MG63 (cell line): ENCODE results near the gene VSX1. TPM values are rescaled to one million over a fixed set of nuclear protein-coding genes. Genes with fewer than 3 reads are reported as not detected.

ENCODE experiments used
- DNase-seq: peaks from one replicate; pipeline ENCODE4 v3.0.0-alpha.2; 2020
- H3K27me3 ChIP-seq: fragments of 250-450 bp; sonication (Bioruptor Pico); 2 replicates; pipeline ENCODE4 v1.5.1; 2020; ENCODE audit warnings: mild to moderate bottlenecking, moderate library complexity
- H3K36me3 ChIP-seq: fragments of 250-450 bp; sonication (Bioruptor Pico); 2 replicates; pipeline ENCODE4 v1.5.1; 2020; ENCODE audit warnings: mild to moderate bottlenecking, moderate library complexity
- H3K4me3 ChIP-seq: fragments of 250-450 bp; sonication (Bioruptor Pico); 2 replicates; pipeline ENCODE4 v1.5.1; 2020; ENCODE audit warnings: mild to moderate bottlenecking, moderate library complexity
- H3K9me3 ChIP-seq: fragments of 250-450 bp; sonication (Bioruptor Pico); 2 replicates; pipeline ENCODE4 v1.5.1; 2020; ENCODE audit warnings: mild to moderate bottlenecking, moderate library complexity
- total RNA-seq: library from RNA; depleted of rRNA; stranded (reverse); fragments of >200 nt; shearing (Covaris generic); gene quantifications from 2 replicates; pipeline ENCODE4 v1.2.3, GENCODE V29; 2014; ENCODE audit warnings: low replicate concordance; rRNA removed

VSX1 gene
- not detected in 2 replicates for total RNA-seq

GRCh38 chr20:25081730-25082497, at the start of gene VSX1:
Gene VSX1, minus strand, starts transcription at chr20:25082141. Its CDS starts 45 bp downstream, at chr20:25082096.
- Histone ChIP-seq H3K27me3 (peaks cover 45% of the 10 kb centered on the region), H3K36me3 (no peaks in the 10 kb centered on the region), H3K9me3 (no peaks in the 10 kb centered on the region), H3K4me3 (no peak within 1 kb of the TSS)
- DNase-seq = no peak

- no peaks in the 10 kb centered on the region for H3K9me3 ChIP-seq
- no peak for DNase-seq
- H3K27me3 ChIP-seq = no peaks in the 10 kb centered on the region
- no peak overlapping the region for H3K4me3 ChIP-seq
- no peaks in the 10 kb centered on the region for H3K36me3 ChIP-seq
Observed at GRCh38 chr20:25129908-25130307, 48.0 kb upstream of the VSX1 start.

DNA sequence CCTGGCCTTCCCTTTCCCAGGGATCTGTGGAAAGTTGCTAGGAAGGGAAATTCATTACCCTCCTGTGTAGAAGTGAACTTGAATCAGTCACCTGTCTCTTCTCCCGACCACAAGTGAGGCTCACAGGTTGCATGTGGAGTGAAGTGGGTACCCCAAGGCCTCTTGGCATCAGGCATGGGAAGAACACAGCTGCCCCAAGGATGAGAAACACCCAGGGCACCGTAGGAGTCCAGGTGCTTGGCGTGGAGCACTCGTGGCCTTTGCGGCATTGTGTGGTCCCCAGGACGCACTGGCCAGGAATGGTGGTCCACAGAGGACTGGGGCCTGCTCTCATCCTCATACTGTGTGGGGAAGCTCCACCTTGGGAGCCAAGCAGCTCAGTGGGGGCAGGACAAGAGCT, 47.5 kb upstream of the VSX1 start:
- Histone ChIP-seq H3K9me3 (no peaks in the 10 kb centered on the region), H3K36me3 (no peaks in the 10 kb centered on the region), H3K4me3 (no peak overlapping the region), H3K27me3 (no peaks in the 10 kb centered on the region)
- DNase-seq = no peak

GRCh38 chr20:25128649-25129048, 46.7 kb upstream of the VSX1 start:
- no peaks in the 10 kb centered on the region for H3K9me3 ChIP-seq
- H3K36me3 ChIP-seq = no peaks in the 10 kb centered on the region
- DNase-seq = no peak
- H3K27me3 ChIP-seq = no peaks in the 10 kb centered on the region
- no peak overlapping the region for H3K4me3 ChIP-seq

- Histone ChIP-seq H3K27me3 (no peaks in the 10 kb centered on the region), H3K9me3 (no peaks in the 10 kb centered on the region), H3K36me3 (no peaks in the 10 kb centered on the region), H3K4me3 (no peak overlapping the region)
- DNase-seq = no peak
Observed at GRCh38 chr20:25127761-25128537, 46.0 kb upstream of the VSX1 start.

GRCh38 chr20:25126204-25127029, 44.5 kb upstream of the VSX1 start:
- no peaks in the 10 kb centered on the region for H3K9me3 ChIP-seq
- no peaks in the 10 kb centered on the region for H3K36me3 ChIP-seq
- H3K27me3 ChIP-seq = no peaks in the 10 kb centered on the region
- no peak overlapping the region for H3K4me3 ChIP-seq
- DNase-seq = no peak

DNA sequence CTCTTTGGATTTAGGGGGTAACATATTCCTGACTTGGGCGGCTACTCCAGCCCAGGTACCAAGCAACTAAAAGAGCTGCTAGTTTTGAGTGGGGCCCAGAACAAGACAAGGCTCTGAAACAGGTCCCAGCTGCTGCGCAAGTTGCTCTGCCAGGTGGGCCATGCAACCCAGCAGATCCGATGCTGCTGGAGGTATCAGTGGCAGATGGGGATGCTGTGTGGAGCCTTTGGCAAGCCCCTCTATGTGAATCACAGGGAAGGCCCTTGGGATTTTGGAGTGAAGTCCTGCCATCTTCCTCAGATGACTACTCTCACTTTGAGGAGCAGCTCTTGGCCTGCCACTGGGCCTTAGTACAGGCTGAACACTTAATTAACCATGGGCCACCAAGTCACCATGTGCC, 43.7 kb upstream of the VSX1 start:
- no peaks in the 10 kb centered on the region for H3K27me3 ChIP-seq
- no peak overlapping the region for H3K4me3 ChIP-seq
- H3K9me3 ChIP-seq = no peaks in the 10 kb centered on the region
- H3K36me3 ChIP-seq = no peaks in the 10 kb centered on the region
- DNase-seq = no peak

GRCh38 chr20:25120920-25121319, 39.0 kb upstream of the VSX1 start:
- H3K4me3 ChIP-seq = no peak overlapping the region
- no peaks in the 10 kb centered on the region for H3K36me3 ChIP-seq
- H3K27me3 ChIP-seq = no peaks in the 10 kb centered on the region
- H3K9me3 ChIP-seq = no peaks in the 10 kb centered on the region
- DNase-seq = no peak

DNA sequence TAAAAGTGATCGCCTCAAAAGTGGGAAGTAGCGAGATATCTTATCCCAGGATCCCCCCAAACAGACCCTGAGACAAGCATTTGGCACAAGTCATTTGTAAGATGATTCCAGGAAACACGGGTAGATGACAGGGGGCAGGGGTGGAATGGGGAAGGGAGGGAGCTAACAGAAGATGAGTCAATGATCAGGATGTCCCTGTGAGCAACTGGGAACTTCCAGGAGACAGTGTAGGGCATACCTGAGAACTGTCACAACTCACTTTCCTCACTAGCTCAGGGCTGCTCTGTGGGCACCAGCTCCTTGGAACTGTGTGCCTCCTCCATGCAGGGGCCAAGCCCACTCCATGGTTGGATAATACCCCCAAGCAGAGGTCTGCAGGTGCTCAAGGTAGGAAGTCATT, 38.5 kb upstream of the VSX1 start:
- H3K9me3 ChIP-seq = no peaks in the 10 kb centered on the region
- DNase-seq = no peak
- no peak overlapping the region for H3K4me3 ChIP-seq
- H3K36me3 ChIP-seq = no peaks in the 10 kb centered on the region
- H3K27me3 ChIP-seq = no peaks in the 10 kb centered on the region

- no peaks in the 10 kb centered on the region for H3K36me3 ChIP-seq
- no peak overlapping the region for H3K4me3 ChIP-seq
- no peaks in the 10 kb centered on the region for H3K9me3 ChIP-seq
- no peaks in the 10 kb centered on the region for H3K27me3 ChIP-seq
- no peak for DNase-seq
Observed at GRCh38 chr20:25118529-25118928, 36.6 kb upstream of the VSX1 start.

DNA sequence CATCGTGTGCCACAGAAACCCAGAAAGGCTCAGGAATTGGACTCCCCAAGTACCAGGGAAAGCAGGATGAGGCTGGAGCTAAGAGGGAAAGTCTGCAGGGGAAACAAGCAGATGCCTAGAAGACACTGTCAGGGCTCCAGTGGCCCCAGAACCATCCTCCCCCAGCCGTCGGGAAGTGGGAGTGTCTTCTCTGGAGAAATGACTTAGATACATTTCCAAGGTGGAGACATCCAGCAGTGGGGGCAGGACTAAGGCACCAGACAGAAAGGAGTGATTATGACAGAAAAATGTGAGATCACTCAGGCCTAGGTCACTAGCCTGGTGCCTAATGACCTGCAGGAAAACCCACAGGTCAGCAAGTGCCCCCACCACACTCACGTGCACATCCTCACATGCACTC, 36.0 kb upstream of the VSX1 start:
- H3K36me3 ChIP-seq = no peaks in the 10 kb centered on the region
- no peak for DNase-seq
- H3K27me3 ChIP-seq = no peaks in the 10 kb centered on the region
- H3K4me3 ChIP-seq = no peak overlapping the region
- no peaks in the 10 kb centered on the region for H3K9me3 ChIP-seq

DNA sequence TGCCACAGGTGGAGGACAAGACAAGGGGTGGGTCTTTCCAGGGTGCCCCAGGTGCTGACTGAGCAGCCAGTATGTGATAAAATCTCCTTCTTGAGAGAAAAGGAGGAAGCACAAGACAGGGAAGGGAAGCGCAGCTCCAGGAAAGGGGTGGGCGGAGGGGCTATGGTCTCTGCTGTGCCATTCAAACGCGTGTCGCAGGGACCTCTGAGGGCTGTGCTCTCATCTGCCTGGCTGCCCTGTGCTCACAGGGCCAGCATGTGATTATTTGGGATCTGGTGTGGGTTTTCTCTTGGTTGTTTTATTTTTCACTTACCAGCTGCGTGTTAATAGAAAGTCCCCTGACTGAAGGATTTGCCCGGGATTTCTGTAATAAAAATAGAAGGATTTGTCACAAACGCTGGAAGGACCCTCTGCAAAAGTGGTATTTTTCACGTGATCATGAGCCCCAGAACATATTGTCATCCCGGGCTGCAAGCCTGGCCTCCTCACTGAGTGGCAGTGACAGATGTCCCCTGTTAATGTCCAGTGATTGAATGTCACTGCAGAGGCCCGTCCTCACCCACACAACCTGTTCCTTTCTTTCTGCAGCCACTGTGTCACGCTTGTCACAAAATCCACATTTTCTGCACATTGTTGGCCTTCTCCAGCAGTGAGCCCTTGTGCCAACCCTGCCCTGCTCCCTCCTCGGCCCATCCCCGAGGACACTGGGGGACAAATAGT, 35.0 kb upstream of the VSX1 start:
- Histone ChIP-seq H3K4me3 (no peak overlapping the region), H3K36me3 (no peaks in the 10 kb centered on the region), H3K27me3 (no peaks in the 10 kb centered on the region), H3K9me3 (no peaks in the 10 kb centered on the region)
- no peak for DNase-seq

DNA sequence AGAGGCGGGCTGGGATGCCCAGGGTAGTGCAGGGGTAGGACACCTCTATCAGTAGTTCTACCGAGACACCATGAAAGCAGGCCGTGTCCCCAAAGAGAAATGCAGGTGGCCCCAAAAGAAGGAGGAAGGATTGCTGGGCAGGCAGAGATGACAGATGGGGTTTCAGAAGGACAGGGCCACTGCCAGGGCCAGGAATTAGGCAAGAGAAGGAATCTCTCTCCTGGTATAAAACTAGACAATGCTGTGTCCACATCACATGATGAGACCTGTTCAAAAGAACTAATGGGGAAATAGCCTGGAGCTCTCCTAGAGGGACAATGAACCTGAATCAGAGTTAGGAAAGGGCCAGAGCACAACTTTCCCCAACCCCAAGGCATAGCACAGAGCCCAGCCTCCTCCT, 21.6 kb upstream of the VSX1 start:
- Histone ChIP-seq H3K4me3 (no peak overlapping the region), H3K36me3 (no peaks in the 10 kb centered on the region), H3K27me3 (no peaks in the 10 kb centered on the region), H3K9me3 (no peaks in the 10 kb centered on the region)
- no peak for DNase-seq

- H3K36me3 ChIP-seq = no peaks in the 10 kb centered on the region
- no peak overlapping the region for H3K4me3 ChIP-seq
- no peaks in the 10 kb centered on the region for H3K27me3 ChIP-seq
- H3K9me3 ChIP-seq = no peaks in the 10 kb centered on the region
- no peak for DNase-seq
Observed at GRCh38 chr20:25100914-25101313, 19.0 kb upstream of the VSX1 start.

DNA sequence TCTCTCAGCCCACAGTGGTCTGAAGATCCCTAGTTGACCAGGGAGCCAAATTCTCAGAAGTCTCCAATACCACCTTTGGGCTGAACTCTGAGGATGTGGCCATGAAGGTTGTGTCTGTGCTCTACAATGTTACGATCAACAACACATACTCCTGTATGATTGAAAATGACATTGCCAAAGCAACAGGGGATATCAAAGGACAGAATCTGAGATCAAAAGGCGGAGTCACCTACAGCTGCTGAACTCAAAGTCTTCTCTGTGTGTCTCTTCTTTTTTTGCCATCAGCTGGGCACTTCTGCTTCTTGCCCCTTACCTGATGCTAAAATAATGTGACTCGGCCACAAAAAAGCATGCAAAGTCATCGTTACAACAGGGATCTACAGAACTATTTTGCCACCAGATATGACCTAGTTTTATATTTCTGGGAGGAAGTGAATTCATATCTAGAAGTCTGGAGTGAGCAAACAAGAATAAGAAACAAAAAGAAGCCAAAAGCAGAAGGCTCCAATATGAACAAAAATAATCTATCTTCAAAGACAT, 17.7 kb upstream of the VSX1 start:
- DNase-seq = no peak
- H3K27me3 ChIP-seq = no peaks in the 10 kb centered on the region
- no peaks in the 10 kb centered on the region for H3K36me3 ChIP-seq
- H3K4me3 ChIP-seq = no peak overlapping the region
- no peaks in the 10 kb centered on the region for H3K9me3 ChIP-seq

DNA sequence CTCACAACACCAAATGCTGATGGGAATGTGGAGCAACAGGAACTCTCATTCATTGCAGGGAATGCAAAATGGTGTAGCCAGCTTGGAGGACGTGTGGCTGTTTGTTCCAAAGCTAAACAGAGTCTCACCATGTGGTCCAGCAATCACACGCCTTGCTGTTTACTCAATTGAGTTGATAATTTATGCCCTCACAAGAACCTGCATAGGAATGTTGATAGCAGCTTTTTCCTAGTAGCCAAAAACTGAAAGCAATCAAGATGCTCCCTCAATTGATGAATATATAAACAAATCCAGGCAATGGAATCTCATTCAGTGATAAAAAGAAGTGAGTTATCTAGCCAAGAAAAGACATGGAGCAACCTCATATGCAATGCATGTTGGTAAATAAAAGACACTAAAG, 15.6 kb upstream of the VSX1 start:
- no peak for DNase-seq
- Histone ChIP-seq H3K27me3 (no peaks in the 10 kb centered on the region), H3K4me3 (no peak overlapping the region), H3K9me3 (no peaks in the 10 kb centered on the region), H3K36me3 (no peaks in the 10 kb centered on the region)
